Cortex of kidney (tissue), 1 donor: ENCODE measurements around the gene RCSD1.
"Not testable (repeated sequence)": the region's sequence is repeated elsewhere in the genome, so short reads cannot be mapped to it uniquely, and the experiment has no call there.

Source experiments
- DNase-seq: peaks from one replicate; lab custom pipeline; 2025; lab: John Stamatoyannopoulos, UW

RCSD1 gene

GRCh38 chr1:167629681-167630567 is at the start of gene RCSD1:
TSS of gene RCSD1 (plus strand) at chr1:167630232. CDS start at chr1:167630424, 192 bp downstream.
- no peak for DNase-seq

GRCh38 chr1:167582064-167582463 is 48.0 kb upstream of the RCSD1 start:
- no peak for DNase-seq

DNA sequence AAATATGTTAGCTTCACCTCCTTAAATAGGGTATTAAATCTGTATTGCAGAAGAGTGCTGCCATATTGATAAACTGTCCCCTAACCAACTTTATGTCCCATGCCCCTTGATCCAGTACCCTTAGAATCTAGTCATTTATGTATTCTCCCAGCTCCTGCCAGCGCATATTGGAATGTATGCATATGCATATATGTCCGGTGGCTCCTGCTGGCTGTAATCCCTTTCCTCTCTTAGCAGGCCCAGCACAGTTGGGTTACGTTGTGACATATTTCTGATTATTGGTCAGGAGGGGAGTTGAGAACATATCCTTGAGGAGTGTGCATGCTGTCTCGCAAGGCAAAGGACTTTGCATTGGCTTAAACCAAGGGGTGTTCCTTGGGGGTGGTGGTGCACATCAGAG is 47.3 kb upstream of the RCSD1 start:
- no peak for DNase-seq

DNA sequence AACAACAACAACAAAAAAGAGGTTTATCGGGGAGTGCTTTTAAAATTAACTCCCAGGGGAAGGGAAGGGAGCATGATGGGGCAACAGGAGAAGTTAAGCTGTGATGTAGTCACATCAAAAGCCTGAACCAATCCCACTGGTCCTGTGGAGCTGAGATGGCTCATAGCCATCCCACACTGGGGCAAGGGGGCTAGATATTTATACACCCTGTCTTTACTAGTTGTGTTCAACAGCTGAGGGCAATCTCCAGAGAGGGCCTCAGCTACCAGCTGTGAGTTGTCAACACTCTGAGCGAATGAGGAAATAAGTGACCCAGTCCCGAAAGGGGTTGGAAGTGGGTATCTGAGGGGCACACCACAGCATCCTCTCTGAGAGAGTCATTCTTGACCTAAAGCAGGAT is 45.5 kb upstream of the RCSD1 start:
- DNase-seq, result no peak

- DNase-seq, result no peak
Measured at GRCh38 chr1:167587342-167587741, 42.7 kb upstream of the RCSD1 start.

- DNase-seq, result no peak
Measured at GRCh38 chr1:167587872-167588271, 42.2 kb upstream of the RCSD1 start.

- DNase-seq, result no peak
Measured at GRCh38 chr1:167588361-167588760, 41.7 kb upstream of the RCSD1 start.

DNA sequence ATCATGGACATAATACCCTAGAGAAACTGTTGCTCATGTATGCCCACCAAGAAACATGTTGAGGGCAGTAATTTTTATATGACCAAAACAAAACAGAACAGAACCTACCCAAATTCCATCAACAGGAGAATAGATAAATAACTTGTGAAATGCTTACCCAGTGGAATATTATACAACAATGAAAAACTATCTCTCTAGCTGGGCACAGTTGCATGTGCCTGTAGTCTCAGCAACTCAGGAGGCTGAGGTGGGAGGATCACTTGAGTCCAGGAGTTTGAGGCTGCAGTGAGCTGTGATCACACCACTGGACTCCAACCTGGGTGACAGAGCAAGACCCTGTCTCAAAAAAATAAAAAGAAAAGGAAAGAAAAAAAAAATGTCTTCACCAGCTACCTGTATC is 37.6 kb upstream of the RCSD1 start:
- no peak for DNase-seq

- no peak for DNase-seq
Measured at GRCh38 chr1:167593860-167594259, 36.2 kb upstream of the RCSD1 start.

- no peak for DNase-seq
Measured at GRCh38 chr1:167594822-167595221, 35.2 kb upstream of the RCSD1 start.

DNA sequence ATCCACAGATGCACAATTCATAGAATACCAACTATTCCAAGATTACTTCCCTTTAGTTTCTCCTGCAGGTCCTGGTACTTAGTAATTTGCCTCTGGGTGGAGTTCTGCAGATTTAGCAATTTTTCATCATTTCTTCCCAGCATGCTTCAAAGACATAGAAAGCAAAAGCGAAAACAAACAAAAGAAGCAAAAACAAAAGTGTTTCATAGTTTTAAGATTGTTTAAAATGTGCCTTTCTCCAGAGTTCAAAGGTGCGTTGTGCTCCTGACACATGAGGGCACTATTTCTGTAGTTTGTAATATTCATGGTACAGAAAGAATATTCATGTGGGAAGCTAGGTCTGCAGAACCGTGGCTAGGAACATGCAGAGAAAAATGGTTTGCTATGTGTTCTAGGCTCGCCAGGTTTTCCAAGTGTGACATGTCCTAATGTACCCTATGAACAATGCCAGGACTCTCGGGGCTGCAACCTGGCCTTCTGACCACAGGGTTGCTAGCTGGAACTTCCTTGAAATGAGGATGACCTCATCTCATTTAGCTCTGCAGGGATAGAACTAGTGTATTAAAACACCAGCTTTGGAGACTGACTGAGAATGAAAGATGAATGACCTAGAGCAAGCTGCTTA is 30.0 kb upstream of the RCSD1 start:
- no peak for DNase-seq

GRCh38 chr1:167601442-167602383 is 28.3 kb upstream of the RCSD1 start:
- no peak for DNase-seq

- no peak for DNase-seq
Measured at GRCh38 chr1:167602840-167603239, 27.2 kb upstream of the RCSD1 start.

DNA sequence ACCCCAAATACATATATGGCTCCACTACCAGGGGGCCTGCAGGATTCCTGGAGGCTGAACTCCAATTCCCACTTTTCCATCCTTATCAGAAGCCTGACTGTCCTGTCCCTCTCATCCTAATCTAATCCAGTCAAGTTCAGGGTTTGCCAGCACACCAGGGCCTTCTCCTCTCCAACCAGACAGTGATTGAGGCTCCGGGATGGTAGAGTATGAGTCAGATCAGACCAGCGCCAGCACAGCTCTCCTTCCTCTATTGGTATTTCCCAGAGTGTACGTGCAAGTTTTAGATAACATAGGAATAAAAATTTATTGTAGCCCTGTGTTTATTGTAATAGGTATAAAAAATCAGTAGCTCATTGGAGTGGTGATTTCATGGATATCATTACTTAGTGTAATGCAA is 24.5 kb upstream of the RCSD1 start:
- no peak for DNase-seq

DNA sequence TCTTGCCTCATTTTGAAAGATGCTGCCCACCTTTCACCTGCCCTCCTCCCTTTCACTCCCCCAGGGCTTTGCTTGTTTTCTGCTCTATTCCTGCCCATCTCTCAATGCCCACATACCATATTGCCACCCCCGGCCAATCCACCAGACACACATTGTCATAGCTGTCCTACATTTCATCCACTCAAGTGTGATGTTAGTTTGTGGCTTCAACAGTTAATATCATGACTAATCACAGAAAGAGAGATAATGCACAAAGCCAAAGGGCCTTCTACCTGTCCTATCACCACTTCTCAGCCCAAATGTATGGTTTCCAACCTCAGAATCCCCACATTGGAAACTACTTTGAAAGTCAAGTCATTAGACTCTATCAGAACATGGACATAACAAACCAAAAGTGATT is 18.0 kb upstream of the RCSD1 start:
- no peak for DNase-seq

DNA sequence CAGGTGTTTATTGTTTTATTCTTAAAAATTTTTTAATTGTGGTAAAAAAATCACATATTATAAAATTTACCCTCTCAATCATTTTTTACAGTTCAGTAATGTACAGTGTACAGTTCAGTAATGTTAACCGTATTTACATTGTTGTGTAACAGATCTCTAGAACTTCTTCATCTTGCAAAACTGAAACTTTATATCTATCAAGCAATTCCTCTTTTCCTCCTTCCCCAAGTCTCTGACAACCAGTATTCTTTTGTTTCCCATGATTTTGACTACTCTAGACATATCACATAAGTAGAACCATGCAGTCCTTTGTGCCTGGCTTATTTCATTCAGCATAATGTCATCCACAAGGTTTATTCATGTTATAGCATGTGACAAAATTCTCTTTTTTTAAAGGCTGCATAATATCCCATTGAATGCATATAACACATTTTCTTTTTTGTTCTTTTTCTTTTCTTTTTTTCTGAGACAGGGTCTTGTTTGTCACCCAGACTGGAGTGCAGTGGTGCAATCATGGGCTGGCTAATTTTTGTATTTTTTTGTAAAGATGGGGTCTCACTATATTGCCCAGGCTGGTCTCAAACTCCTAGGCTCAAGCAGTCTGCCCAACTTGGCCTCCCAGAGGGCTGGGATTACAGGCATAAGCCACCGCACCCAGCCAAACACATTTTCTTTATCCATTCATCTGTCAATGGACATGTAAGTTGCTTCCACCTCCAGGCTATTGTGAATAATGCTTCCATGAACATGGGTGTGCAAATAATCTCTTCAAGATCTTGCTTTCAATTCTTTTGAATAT is 17.2 kb upstream of the RCSD1 start:
- no peak for DNase-seq

DNA sequence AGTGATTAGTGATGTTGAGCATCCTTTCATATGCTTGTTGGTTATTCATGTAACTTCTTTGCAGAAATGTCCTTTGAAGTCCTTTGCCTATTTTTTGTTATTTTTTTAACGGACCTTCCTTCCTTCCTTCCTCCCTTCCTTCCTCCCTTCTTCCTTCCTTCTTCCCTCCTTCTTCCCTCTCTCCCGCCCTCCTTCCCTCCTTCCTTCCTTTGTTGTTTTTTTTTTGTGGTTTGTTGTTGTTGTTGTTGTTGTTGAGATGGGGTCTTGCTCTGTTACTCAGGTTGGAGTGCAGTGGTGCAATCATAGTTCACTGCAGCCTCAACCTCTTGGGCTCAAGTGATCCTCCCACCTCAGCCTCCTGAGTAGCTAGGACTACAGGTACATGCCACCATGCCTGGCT is 16.0 kb upstream of the RCSD1 start:
- not testable (repeated sequence) for DNase-seq

DNA sequence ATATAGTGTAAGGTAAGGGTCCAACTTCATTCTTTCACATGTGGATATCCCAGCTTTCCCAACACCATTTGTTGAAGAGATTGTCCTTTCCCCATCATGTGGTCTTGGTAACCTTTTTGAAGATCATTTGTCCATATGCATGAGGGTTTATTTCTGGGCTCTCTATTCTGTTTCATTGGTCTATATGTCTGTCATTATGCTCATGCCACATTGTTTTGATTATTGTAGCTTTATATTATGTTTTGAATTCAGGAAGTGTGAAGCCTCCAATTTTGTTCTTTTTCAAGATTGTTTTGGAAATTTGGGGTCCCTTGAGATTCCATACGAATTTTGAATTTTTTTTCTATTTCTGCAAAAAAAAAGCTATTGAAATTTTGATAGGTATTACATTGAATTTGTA is 15.2 kb upstream of the RCSD1 start:
- no peak for DNase-seq

GRCh38 chr1:167616521-167616920 is 13.5 kb upstream of the RCSD1 start:
- DNase-seq, result no peak

DNA sequence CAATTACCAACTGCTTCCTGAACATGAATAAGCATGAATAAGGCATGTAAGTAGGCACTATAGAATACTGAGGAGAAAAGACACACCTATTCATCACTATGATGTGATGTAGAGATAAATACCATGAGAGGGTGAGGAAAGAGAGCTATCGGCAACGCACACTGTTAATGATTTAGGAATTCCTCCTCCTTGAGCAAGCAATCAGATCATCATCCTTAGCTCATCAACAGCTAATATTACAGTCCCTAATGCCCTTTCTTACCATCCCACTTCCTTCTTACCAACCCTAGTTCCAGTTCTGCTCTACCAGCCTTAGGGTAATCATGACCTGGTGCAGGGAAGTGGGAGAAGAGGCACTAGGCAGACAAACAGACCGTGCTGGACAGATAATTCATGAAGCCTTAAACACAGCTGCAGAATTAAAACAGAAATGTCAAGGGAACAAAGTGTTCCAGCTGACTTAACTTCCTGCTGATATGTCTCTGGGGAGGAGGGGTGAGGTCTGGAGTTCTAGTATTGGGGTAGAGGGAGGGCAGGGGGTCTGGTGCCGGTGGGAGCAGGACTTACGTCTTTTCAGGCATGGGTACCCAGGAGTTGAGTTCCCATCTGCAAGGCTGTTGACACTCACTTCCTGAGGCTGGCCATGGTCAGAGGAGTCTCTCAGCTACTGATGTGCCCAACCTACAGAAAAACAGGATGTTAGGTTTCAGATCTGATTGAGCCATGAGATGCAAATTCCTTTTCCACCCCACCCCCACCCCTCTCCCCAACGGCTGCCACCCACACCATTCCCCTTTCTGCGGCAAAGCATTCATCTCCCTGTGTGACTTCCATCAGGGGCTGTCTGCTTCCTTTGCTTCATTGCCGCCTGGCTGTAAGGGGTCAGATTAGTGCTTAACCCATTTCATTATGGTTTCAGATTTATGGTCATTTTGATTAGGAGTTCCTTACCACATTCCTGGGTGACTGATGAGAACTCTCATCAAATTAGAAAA is 12.6 kb upstream of the RCSD1 start:
- DNase-seq, result no peak
